GM23338 (cell line): ENCODE measurements around the gene CEP68.

ENCODE experiments used
- CREB1 ChIP-seq: fragments of 250-450 bp; sonication (Bioruptor Pico); IDR thresholded peaks from 2 replicates; pipeline ENCODE4 v1.5.0; 2020; ENCODE audit warnings: low read depth, mild to moderate bottlenecking, moderate library complexity
- CTCF ChIP-seq, 2 experiments: fragments of 200-600 bp in 1 of 2; sonication (generic) in 1 of 2; conservative IDR thresholded peaks; 2 replicates each; pipeline versions ENCODE4 v1.5.1 to v1.6.1; 2016 to 2017; ENCODE audit warnings: antibody characterized with exemption in 2 of 2, low read depth in 2 of 2, mild to moderate bottlenecking in 2 of 2, moderate library complexity in 1 of 2
- EZH2 ChIP-seq: fragments of 200-600 bp; sonication (generic); IDR thresholded peaks from one replicate; pipeline ENCODE4 v1.8.0; 2017; ENCODE audit warnings: antibody characterized with exemption, mild to moderate bottlenecking, low read depth; ENCODE audit not compliant: unreplicated experiment
- EZH2phosphoT487 ChIP-seq: fragments of 200-600 bp; sonication (generic); IDR thresholded peaks from one replicate; pipeline ENCODE4 v1.8.1; 2018; ENCODE audit warnings: antibody characterized with exemption; ENCODE audit not compliant: unreplicated experiment
- JUNB ChIP-seq: IDR thresholded peaks from one replicate; pipeline ENCODE4 v1.6.1; 2016; ENCODE audit warnings: antibody characterized with exemption; ENCODE audit not compliant: unreplicated experiment
- NANOG ChIP-seq: IDR thresholded peaks from 2 replicates; pipeline ENCODE4 v1.6.1; 2016; ENCODE audit warnings: antibody characterized with exemption, borderline replicate concordance
- POLR2AphosphoS5 ChIP-seq: IDR thresholded peaks from 2 replicates; pipeline ENCODE4 v1.6.1; 2016; ENCODE audit warnings: antibody characterized with exemption, low read depth
- REST ChIP-seq: IDR thresholded peaks from one replicate; pipeline ENCODE4 v1.6.1; 2018; ENCODE audit warnings: antibody characterized with exemption; ENCODE audit not compliant: unreplicated experiment
- ZNF114 ChIP-seq: fragments of 250-450 bp; sonication (Bioruptor Pico); IDR thresholded peaks from 2 replicates; pipeline ENCODE4 v1.5.0; 2020; ENCODE audit warnings: mild to moderate bottlenecking, moderate library complexity
- ZNF331 ChIP-seq: fragments of 250-450 bp; sonication (Bioruptor Pico); IDR thresholded peaks from 2 replicates; pipeline ENCODE4 v1.5.0; 2020; ENCODE audit warnings: low read depth, mild to moderate bottlenecking, moderate library complexity
- TF ChIP-seq, protein P1 (sequence below): IDR thresholded peaks from 2 replicates; pipeline ENCODE4 v1.6.1; 2016; ENCODE audit warnings: antibody characterized with exemption

DNA sequence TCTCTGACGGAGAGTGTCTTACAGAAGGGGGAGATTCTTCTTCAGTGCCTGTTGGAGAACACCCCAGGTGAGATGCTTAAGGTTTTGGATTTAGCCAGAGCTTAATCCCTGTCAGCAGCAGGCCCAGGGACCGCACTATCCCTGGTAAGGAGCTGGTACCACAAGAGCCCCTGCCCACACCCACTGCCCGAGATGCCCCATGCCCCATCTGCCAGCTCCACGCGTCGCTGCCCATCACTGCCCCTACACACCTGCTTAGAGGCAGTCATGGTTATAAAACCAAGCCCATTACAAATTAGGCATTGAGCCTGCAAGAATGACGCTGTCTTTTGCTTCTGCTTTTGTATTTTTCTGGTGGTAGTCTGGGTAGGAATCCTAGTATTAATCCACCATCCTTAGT is 21.7 kb downstream of the CEP68 start:
- no peak for TF ChIP-seq EZH2
- TF ChIP-seq CTCF (conservative IDR thresholded peaks at IDR 0.05; ENCODE audit: low read depth in 2 of 2) = no peak
- TF ChIP-seq POLR2AphosphoS5 = no peak
- TF ChIP-seq REST = no peak
- no peak for TF ChIP-seq NANOG
- TF ChIP-seq EZH2phosphoT487 = no peak
- TF ChIP-seq ZNF331 (CRISPR knock-in tag) = no peak
- no peak for TF ChIP-seq JUNB
- no peak for TF ChIP-seq CREB1 (CRISPR knock-in tag)
- TF ChIP-seq, protein P1, sequence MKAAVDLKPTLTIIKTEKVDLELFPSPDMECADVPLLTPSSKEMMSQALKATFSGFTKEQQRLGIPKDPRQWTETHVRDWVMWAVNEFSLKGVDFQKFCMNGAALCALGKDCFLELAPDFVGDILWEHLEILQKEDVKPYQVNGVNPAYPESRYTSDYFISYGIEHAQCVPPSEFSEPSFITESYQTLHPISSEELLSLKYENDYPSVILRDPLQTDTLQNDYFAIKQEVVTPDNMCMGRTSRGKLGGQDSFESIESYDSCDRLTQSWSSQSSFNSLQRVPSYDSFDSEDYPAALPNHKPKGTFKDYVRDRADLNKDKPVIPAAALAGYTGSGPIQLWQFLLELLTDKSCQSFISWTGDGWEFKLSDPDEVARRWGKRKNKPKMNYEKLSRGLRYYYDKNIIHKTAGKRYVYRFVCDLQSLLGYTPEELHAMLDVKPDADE = no peak
- TF ChIP-seq ZNF114 (CRISPR knock-in tag) = no peak
